GM23338 (cell line): ENCODE measurements around the gene TMEM119. TPM values are rescaled to one million over a fixed set of nuclear protein-coding genes. Genes with fewer than 3 reads are reported as not detected.

Source experiments
- ATAC-seq: fragments of 200-7000 bp; cut with Tn5 transposase; 3 replicates; pipeline ENCODE4 v1.9.1; 2020
- DNase-seq: peaks from one replicate; pipeline ENCODE4 v3.0.0-alpha.2; 2015; ENCODE audit warnings: low spot score
- H2AFZ ChIP-seq: fragments of 200-600 bp; sonication (generic); 2 replicates; pipeline ENCODE4 v1.8.0; 2016; ENCODE audit warnings: antibody characterized with exemption, mild to moderate bottlenecking, moderate library complexity
- H3F3A ChIP-seq: fragments of 200-600 bp; sonication (generic); replicated peaks from 2 replicates; pipeline ENCODE4 v1.8.0; 2017; ENCODE audit warnings: antibody characterized with exemption, mixed run types, low read depth
- H3K27ac ChIP-seq: fragments of 200-600 bp; sonication (generic); 2 replicates; pipeline ENCODE4 v1.6.1; 2016; ENCODE audit warnings: low read depth
- H3K27me3 ChIP-seq: fragments of 200-600 bp; sonication (generic); 2 replicates; pipeline ENCODE4 v1.8.0; 2016; ENCODE audit warnings: mild to moderate bottlenecking, mixed run types, moderate library complexity; ENCODE audit not compliant: insufficient read depth
- H3K36me3 ChIP-seq: fragments of 200-600 bp; sonication (generic); 2 replicates; pipeline ENCODE4 v1.8.0; 2016; ENCODE audit warnings: mild to moderate bottlenecking; ENCODE audit not compliant: insufficient read depth
- H3K4me1 ChIP-seq: fragments of 200-600 bp; sonication (generic); 2 replicates; pipeline ENCODE4 v1.8.0; 2016; ENCODE audit warnings: mild to moderate bottlenecking, moderate library complexity; ENCODE audit not compliant: insufficient read depth
- H3K4me2 ChIP-seq: fragments of 200-600 bp; sonication (generic); 2 replicates; pipeline ENCODE4 v1.7.1; 2017; ENCODE audit warnings: mixed run types
- H3K4me3 ChIP-seq: fragments of 200-600 bp; sonication (generic); 2 replicates; pipeline ENCODE4 v1.6.1; 2016; ENCODE audit warnings: mixed run types
- H3K79me2 ChIP-seq: fragments of 200-600 bp; sonication (generic); replicated peaks from 2 replicates; pipeline ENCODE4 v1.8.0; 2017; ENCODE audit warnings: mild to moderate bottlenecking; ENCODE audit not compliant: insufficient read depth
- H3K9me2 ChIP-seq: fragments of 200-600 bp; sonication (generic); 2 replicates; pipeline ENCODE4 v1.8.0; 2017; ENCODE audit not compliant: insufficient read depth
- H4K20me1 ChIP-seq: fragments of 200-600 bp; sonication (generic); replicated peaks from 2 replicates; pipeline ENCODE4 v1.8.0; 2017; ENCODE audit warnings: mild to moderate bottlenecking; ENCODE audit not compliant: insufficient read depth
- H3K27ac Mint-ChIP-seq: 2 replicates; pipeline ENCODE4 v1.8.0; 2020; ENCODE audit warnings: inconsistent platforms, mild to moderate bottlenecking, moderate library complexity, mixed read lengths
- H3K27me3 Mint-ChIP-seq: 3 replicates; pipeline ENCODE4 v1.8.0; 2022; ENCODE audit warnings: low read depth, mild to moderate bottlenecking, moderate library complexity, mixed read lengths, inconsistent platforms; ENCODE audit not compliant: insufficient read depth, poor library complexity
- H3K36me3 Mint-ChIP-seq: 3 replicates; pipeline ENCODE4 v1.8.0; 2021; ENCODE audit warnings: low read depth, mild to moderate bottlenecking, inconsistent platforms, moderate library complexity, mixed read lengths
- H3K4me1 Mint-ChIP-seq: 3 replicates; pipeline ENCODE4 v1.8.0; 2020; ENCODE audit warnings: mild to moderate bottlenecking, inconsistent platforms, mixed read lengths
- H3K4me3 Mint-ChIP-seq: 3 replicates; pipeline ENCODE4 v1.8.0; 2021; ENCODE audit warnings: moderate library complexity, mild to moderate bottlenecking, inconsistent platforms, mixed read lengths
- H3K9me3 Mint-ChIP-seq: 3 replicates; pipeline ENCODE4 v1.8.0; 2020; ENCODE audit warnings: moderate library complexity, mild to moderate bottlenecking, inconsistent platforms, mixed read lengths
- CREB1 ChIP-seq: fragments of 250-450 bp; sonication (Bioruptor Pico); IDR thresholded peaks from 2 replicates; pipeline ENCODE4 v1.5.0; 2020; ENCODE audit warnings: low read depth, mild to moderate bottlenecking, moderate library complexity
- JUNB ChIP-seq: IDR thresholded peaks from one replicate; pipeline ENCODE4 v1.6.1; 2016; ENCODE audit warnings: antibody characterized with exemption; ENCODE audit not compliant: unreplicated experiment
- NANOG ChIP-seq: IDR thresholded peaks from 2 replicates; pipeline ENCODE4 v1.6.1; 2016; ENCODE audit warnings: antibody characterized with exemption, borderline replicate concordance
- STAT1 ChIP-seq: IDR thresholded peaks from one replicate; pipeline ENCODE4 v1.6.1; 2016; ENCODE audit warnings: antibody characterized with exemption; ENCODE audit not compliant: unreplicated experiment
- ZNF114 ChIP-seq: fragments of 250-450 bp; sonication (Bioruptor Pico); IDR thresholded peaks from 2 replicates; pipeline ENCODE4 v1.5.0; 2020; ENCODE audit warnings: mild to moderate bottlenecking, moderate library complexity
- ZNF331 ChIP-seq: fragments of 250-450 bp; sonication (Bioruptor Pico); IDR thresholded peaks from 2 replicates; pipeline ENCODE4 v1.5.0; 2020; ENCODE audit warnings: low read depth, mild to moderate bottlenecking, moderate library complexity
- ZNF462 ChIP-seq: fragments of 250-450 bp; sonication (Bioruptor Pico); IDR thresholded peaks from 2 replicates; pipeline ENCODE4 v1.5.0; 2020; ENCODE audit warnings: mild to moderate bottlenecking, moderate library complexity
- polyA plus RNA-seq: library from polyadenylated mRNA; unstranded; fragments of >200 nt; fragmentation: Nextera tagmentation; extraction: Ambion mirVana; gene quantifications from 2 replicates; pipeline ENCODE4 v1.2.1, GENCODE V29; 2016
- total RNA-seq: library from RNA; depleted of rRNA; stranded (reverse); fragments of >200 nt; shearing (Covaris generic); gene quantifications from 2 replicates; pipeline ENCODE4 v1.2.3, GENCODE V29; 2014

The TMEM119 gene
- total and polyA plus RNA-seq, 2 experiments from 2014 or later, result 0.06 to 0.07 TPM

- Histone ChIP-seq H3K27me3 (no peaks in the 10 kb centered on the region), H3K36me3 (peaks cover 50% of the 10 kb centered on the region), H2AFZ (no peak overlapping the region), H3K4me3 (no peak overlapping the region), H3K4me1 (no peaks in the 10 kb centered on the region), H3F3A (peaks cover 8% of the 10 kb centered on the region; the same call in 1 of the 2 replicates), H3K9me2 (no peaks in the 10 kb centered on the region), H4K20me1 (peaks cover 7% of the 10 kb centered on the region; the same call in 1 of the 2 replicates), H3K4me2 (no peak overlapping the region), H3K27ac (no peak overlapping the region), H3K79me2 (peaks cover 19% of the 10 kb centered on the region)
- peaks cover 53% of the 10 kb centered on the region for H3K36me3 Mint-ChIP-seq
- H3K9me3 Mint-ChIP-seq, result no peaks in the 10 kb centered on the region
- H3K4me3 Mint-ChIP-seq, result no peak overlapping the region
- ATAC-seq, result no peak
- DNase-seq, result no peak
- no peaks in the 10 kb centered on the region for H3K27me3 Mint-ChIP-seq
- no peaks in the 10 kb centered on the region; the same call in 2 of the 3 replicates for H3K4me1 Mint-ChIP-seq
- H3K27ac Mint-ChIP-seq, result no peak overlapping the region
- no peak for TF ChIP-seq ZNF462 (CRISPR knock-in tag)
These were observed 31.4 kb downstream of the TMEM119 start for GRCh38 chr12:108566452-108566851.

- H3K4me1 ChIP-seq, result no peaks in the 10 kb centered on the region
- no peak overlapping the region for H3K4me3 ChIP-seq
- peaks cover 8% of the 10 kb centered on the region; the same call in 1 of the 2 replicates for H3F3A ChIP-seq
- H3K79me2 ChIP-seq, result peaks cover 19% of the 10 kb centered on the region
- no peaks in the 10 kb centered on the region; the same call in 2 of the 3 replicates for H3K4me1 Mint-ChIP-seq
- H3K36me3 Mint-ChIP-seq, result peaks cover 53% of the 10 kb centered on the region
- H3K36me3 ChIP-seq, result peaks cover 50% of the 10 kb centered on the region
- H3K9me3 Mint-ChIP-seq, result no peaks in the 10 kb centered on the region
- H2AFZ ChIP-seq, result no peak overlapping the region
- H4K20me1 ChIP-seq, result peaks cover 7% of the 10 kb centered on the region; the same call in 1 of the 2 replicates
- no peaks in the 10 kb centered on the region for H3K27me3 Mint-ChIP-seq
- no peak for ATAC-seq
- no peak overlapping the region for H3K27ac ChIP-seq
- no peaks in the 10 kb centered on the region for H3K9me2 ChIP-seq
- no peak overlapping the region for H3K27ac Mint-ChIP-seq
- no peak overlapping the region for H3K4me3 Mint-ChIP-seq
- no peak overlapping the region for H3K4me2 ChIP-seq
- H3K27me3 ChIP-seq, result no peaks in the 10 kb centered on the region
- no peak for DNase-seq
- TF ChIP-seq ZNF462 (CRISPR knock-in tag) (no peak), JUNB (no peak), ZNF331 (CRISPR knock-in tag) (no peak), NANOG (no peak), ZNF114 (no peak), CREB1 (no peak), STAT1 (no peak)
These were observed 31.9 kb downstream of the TMEM119 start for GRCh38 chr12:108565976-108566375.
